ENCODE data around the gene SMG7.

Gene SMG7

GRCh38 chr1:183470147-183470960 is 1.9 kb upstream of the SMG7 start:
- DNase-seq (ENCODE audit: low read depth in 1 of 2, low spot score in 1 of 2) = peak; percentile 77 to 83

- DNase-seq (ENCODE audit: low read depth in 1 of 2, low spot score in 1 of 2) = peak; percentile 31 to 60
These were observed 1.1 kb upstream of the SMG7 start for GRCh38 chr1:183470961-183471742.

GRCh38 chr1:183471743-183472487 is 384 bp upstream of the SMG7 start:
- DNase-seq (ENCODE audit: low read depth in 1 of 2, low spot score in 1 of 2) = peak; percentile 95 to 96

- DNase-seq (ENCODE audit: low read depth in 1 of 2, low spot score in 1 of 2) = no peak
These were observed 878 bp downstream of the SMG7 start for GRCh38 chr1:183473217-183473536.

GRCh38 chr1:183476081-183476480 is 3.8 kb downstream of the SMG7 start:
- no peak for DNase-seq (ENCODE audit: low read depth in 1 of 2, low spot score in 1 of 2)

- no peak for DNase-seq (ENCODE audit: low read depth in 1 of 2, low spot score in 1 of 2)
These were observed 5.9 kb downstream of the SMG7 start for GRCh38 chr1:183477986-183478781.

GRCh38 chr1:183480971-183481441 is 8.7 kb downstream of the SMG7 start:
- no peak for DNase-seq (ENCODE audit: low read depth in 1 of 2, low spot score in 1 of 2)

- DNase-seq (ENCODE audit: low read depth in 1 of 2, low spot score in 1 of 2) = no peak
These were observed 10.9 kb downstream of the SMG7 start for GRCh38 chr1:183483224-183483623.

- DNase-seq (ENCODE audit: low read depth in 1 of 2, low spot score in 1 of 2) = no peak
These were observed 12.0 kb downstream of the SMG7 start for GRCh38 chr1:183484254-183484653.

GRCh38 chr1:183484851-183485250 is 12.6 kb downstream of the SMG7 start:
- DNase-seq (ENCODE audit: low read depth in 1 of 2, low spot score in 1 of 2) = no peak

- no peak for DNase-seq (ENCODE audit: low read depth in 1 of 2, low spot score in 1 of 2)
These were observed 15.6 kb downstream of the SMG7 start for GRCh38 chr1:183487674-183488442.

- DNase-seq (ENCODE audit: low read depth in 1 of 2, low spot score in 1 of 2) = no peak
These were observed 18.6 kb downstream of the SMG7 start for GRCh38 chr1:183490932-183491331.

GRCh38 chr1:183493540-183494245 is 21.4 kb downstream of the SMG7 start:
- no peak for DNase-seq (ENCODE audit: low read depth in 1 of 2, low spot score in 1 of 2)

GRCh38 chr1:183495420-183495819 is 23.1 kb downstream of the SMG7 start:
- DNase-seq (ENCODE audit: low read depth in 1 of 2, low spot score in 1 of 2) = no peak

- DNase-seq (ENCODE audit: low read depth in 1 of 2, low spot score in 1 of 2) = no peak
These were observed 24.9 kb downstream of the SMG7 start for GRCh38 chr1:183497218-183497617.

GRCh38 chr1:183498342-183498991 is 26.2 kb downstream of the SMG7 start:
- DNase-seq (ENCODE audit: low read depth in 1 of 2, low spot score in 1 of 2) = no peak

- no peak for DNase-seq (ENCODE audit: low read depth in 1 of 2, low spot score in 1 of 2)
These were observed 33.3 kb downstream of the SMG7 start for GRCh38 chr1:183505454-183506089.

GRCh38 chr1:183506561-183506960 is 34.3 kb downstream of the SMG7 start:
- DNase-seq (ENCODE audit: low read depth in 1 of 2, low spot score in 1 of 2) = no peak

Data from activated T-helper 1 cell treated with anti-CD3 and anti-CD28 coated beads, Interleukin-2, amount 50 U/mL, for 16 hours (primary cell).